NCI-H2081 treated with DMSO at 0.1 percent for 48 hours (cell line): ENCODE results near the gene PAK6.

ENCODE experiments used
- DNase-seq: peaks from one replicate; lab custom pipeline; 2025; lab: John Stamatoyannopoulos, UW

The PAK6 gene

DNA sequence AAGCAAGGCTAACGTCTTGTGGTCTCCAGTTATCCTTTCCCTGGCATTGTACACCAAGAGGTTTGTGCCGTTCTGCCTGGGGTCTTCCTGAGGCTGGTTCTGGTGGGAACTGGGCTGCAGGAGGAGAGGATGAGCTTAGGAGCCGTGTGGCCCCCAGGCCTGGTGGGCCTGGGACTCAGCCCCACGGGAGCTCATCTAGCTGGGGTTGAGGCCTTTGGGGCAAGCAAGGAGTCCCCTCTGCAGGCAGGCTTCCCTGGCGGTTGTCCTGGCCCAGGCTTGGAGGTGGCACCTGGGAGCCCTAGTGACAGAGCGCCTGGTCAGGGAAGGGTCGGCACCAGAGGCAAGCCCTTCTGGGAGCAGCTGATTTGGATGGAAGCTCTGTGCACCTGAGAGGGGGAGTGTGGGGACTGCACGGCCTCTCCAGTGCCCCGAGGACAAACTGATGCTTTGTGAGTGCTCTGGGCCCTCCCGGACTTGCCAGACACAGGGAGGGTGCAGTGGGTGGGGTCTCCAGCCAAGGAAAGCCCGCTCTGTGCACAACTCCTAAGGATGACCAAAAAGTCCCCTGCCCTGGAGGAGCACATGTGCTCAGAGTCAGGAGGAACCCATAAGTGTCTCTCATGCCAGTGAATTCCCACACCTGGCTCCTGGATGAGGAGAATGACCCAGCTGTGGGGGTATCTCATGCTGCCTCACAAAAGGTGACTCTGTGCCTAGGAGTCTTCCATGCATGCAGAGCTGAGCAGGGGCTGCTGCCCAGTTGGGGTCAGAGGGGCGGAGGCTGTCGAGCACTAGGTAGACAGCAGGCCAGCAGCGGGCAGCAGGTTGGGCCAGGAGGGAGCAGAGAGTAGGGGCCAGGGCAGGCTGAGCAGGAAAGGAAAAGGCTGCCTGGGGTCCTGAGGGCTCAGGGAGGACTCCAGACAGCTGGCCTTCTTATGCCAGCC is 2.7 kb downstream of the PAK6 start:
- DNase-seq: no peak

DNA sequence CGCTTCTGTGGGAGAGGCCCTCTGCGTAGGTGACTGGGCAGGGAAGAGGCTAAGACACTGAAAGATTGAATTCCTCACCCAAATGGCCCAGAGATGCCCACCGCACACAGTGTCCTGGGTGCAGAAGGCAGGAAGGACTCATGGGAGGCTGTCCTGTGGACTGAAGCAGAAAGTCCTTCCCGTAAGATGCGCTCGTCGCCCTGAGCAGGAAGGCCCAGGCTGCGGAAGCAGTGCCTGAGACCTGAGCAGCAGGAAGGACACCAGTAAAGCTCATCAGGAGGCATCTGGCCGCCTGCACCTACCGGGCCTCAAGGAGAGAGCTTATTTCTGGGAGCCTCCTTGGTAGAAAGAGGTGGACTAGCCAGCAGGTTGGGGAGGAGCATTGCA is 3.3 kb downstream of the PAK6 start:
- no peak for DNase-seq

DNA sequence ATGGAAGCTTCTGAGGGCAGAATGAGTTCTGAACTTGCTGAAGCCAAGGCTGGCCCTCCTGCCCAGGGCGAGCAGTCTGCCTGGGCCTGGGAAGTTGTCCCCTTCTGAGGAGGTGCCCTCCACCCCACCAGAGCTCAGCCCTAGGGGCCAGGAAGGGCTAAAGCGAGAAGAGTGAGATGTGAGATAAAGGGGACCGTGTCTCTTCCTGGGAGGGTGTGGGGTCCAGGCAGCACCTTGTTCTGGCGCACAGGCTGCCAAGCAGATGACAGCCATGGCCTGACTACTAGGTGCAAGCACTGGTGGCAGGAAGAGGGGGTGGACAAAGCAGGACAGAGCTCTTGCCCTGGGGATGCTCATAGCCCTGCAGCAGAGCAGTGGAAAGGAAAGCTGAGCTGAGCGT is 3.7 kb downstream of the PAK6 start:
- DNase-seq: no peak

DNA sequence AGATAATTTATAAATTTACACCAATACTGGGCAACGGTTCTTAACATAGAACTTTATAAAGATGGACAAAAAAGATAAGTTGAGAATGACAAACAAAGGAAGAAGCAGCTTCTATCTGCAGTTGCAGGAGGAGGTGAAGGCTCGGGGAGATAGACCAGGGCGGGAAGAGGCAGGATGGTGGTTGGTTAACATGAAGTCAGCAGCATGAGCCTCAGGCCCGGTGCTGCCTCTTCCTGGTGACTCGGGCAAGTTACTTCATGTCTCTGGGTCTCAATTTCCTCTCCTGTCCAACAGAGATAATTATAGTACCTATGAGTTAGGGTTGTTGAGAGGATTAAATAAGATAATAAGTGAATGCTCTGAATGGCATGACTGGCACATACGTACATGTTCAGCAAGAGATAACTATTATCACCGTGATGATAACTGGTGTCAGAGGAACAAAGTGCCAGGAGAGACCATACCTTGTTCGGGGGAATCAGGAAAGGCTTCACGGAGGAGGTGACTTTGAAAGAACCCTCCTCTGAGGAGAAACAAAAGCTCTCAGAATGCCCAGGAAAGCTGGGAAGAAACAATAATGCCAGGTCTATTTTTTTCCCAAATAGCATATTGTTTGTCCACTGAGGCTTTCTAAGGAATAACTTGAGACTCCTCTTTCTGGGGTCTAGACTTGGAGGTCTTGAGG is 4.4 kb downstream of the PAK6 start:
- DNase-seq: no peak

DNA sequence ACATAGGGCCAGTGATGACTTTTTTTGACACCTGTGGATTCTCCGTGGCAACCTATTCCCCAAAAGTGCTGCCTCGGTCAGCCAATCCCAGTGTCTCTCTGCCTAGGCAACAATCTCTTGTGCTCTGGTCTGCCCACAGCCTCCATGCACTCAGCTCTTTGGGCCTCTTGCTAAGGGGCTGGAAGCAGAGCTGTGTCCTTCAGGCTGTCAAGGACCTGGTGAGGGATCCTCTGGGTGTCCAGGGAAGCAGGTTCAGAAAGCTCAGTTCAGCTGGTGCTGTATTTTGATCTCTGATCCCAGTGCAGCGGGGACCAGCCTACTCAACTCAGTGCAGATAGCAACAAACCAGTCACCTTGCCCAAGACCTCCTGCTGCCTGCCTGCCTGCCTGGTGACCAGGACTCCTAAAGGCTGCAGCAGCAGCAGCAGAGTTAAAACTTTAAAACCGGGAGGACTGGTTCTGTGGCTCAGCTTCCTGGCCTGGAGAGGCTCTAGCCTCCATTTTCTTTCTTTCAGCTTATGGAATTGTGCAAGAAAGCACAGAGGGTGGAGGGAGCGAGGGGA is 6.2 kb downstream of the PAK6 start:
- no peak for DNase-seq

GRCh38 chr15:40245666-40246450 is 7.0 kb downstream of the PAK6 start:
- DNase-seq: no peak

DNA sequence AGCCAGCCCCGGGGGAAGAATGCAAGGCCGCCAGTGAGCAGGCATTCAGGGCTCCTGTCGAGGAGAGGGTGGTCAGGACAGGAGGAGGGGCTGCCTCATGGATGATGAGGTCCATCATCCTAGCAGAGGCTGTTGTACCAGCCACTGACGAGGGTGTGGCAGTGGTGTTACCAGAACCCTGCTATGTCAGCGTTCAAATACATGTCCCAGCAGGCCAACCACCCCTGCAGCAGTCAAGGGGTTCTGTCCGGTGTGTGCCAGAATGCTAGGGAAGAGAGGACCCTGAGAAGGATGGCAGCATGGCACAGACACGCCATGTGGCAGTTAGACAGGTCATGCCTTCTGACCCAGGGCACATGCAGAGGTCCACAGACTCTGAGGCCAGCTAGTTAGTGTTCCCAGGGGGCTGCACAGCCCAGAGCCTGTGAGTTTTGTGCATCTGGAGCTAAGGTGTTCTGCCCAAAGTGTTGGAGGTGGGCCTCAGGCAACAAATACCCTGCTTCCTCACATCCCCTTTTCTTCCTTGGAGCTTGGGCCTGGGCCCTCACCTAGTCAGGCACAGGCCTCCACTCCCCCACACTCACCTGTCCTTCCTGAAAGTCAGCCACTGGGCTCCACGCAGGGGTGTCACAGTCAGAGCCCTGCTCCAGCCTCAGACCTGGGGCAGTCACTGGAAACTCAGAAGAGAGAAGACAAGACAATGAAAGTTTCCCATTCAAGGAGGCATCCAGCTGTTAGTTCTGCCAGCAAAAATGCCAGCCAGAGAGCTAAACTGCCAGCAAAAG is 7.8 kb downstream of the PAK6 start:
- no peak for DNase-seq

- DNase-seq: no peak
Observed at GRCh38 chr15:40247406-40247971, 8.6 kb downstream of the PAK6 start.

DNA sequence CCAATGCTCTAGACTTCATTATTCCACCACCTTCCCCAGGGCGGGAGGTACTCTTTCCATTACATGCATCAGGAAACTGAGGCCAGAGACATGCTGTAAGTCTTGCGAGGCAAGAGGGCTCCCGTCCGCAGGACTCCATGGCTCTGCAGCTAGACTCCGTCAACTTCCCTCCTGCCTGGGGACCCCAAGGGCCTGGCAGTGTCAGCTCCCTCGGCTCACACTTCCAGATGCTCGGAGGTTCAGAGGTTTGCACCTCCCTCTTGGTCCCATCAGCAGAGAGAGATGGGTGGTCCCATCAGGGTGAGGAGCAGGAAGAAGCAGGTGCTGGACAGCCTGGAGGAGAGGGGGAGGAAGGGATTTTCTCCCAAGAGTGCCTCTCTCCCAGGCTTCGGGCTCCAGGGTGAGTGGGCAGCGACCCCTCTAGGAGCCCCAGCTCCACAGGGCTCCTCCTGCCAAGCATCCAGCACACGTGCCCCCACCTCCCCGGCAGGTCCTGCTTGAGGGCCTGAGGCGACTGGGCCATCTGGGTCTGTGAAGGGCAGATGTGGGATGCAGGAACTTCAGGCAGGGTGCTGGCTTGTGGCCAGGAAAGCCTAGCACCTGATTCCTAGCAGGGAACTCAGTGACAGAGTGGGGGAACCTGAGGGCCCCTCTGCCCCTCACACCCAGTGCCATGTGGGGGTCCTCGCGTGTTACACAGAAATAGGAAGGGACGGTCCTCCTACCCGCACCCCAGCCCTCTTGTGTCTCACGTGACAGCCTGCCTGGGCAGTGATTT is 9.3 kb downstream of the PAK6 start:
- no peak for DNase-seq

GRCh38 chr15:40249477-40250303 is 10.8 kb downstream of the PAK6 start:
- DNase-seq: no peak

- no peak for DNase-seq
Observed at GRCh38 chr15:40250304-40250656, 11.4 kb downstream of the PAK6 start.

DNA sequence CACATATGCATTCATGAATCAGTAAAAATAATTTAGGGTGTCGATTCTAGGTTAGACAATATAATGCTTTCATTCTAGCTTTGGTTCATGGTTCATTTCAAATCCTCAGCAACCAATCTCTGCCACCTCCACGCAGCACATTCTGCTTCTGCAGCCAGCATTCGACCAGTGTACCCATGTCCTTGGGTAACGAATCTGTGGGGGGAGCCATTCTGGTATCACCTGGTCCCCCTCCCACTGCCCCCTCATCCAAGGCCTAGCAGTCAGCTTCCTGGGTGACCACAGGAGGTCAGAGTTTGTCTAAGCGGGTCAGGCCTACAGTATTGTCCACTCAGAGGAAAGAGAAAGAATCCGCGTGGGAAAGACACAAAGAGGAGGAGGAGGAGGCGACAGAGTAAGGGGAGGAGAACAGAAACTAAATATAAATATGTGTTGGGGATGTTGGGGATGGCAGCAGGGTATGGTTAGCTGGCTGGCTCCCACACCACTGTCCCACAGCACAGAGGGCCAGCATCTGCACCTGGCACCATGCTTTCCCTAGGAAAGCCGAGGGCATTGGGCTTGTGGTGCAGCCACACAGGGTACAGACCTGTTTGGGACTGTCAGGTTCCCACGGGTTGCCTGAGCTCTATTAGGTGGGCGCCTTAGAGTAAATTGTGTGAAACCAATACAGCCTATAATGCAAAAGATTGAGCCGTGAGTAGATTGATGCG is 12.1 kb downstream of the PAK6 start:
- no peak for DNase-seq

- DNase-seq: no peak
Observed at GRCh38 chr15:40251486-40252140, 12.8 kb downstream of the PAK6 start.

GRCh38 chr15:40252141-40252437 is 13.2 kb downstream of the PAK6 start:
- no peak for DNase-seq

GRCh38 chr15:40252438-40253166 is 13.7 kb downstream of the PAK6 start:
- no peak for DNase-seq

GRCh38 chr15:40253167-40253790 is 14.4 kb downstream of the PAK6 start:
- no peak for DNase-seq

- no peak for DNase-seq
Observed at GRCh38 chr15:40254452-40254851, 15.6 kb downstream of the PAK6 start.
